Stomach (tissue), 4 donors: ENCODE measurements around the gene KNG1.

Experiments used
- CTCF ChIP-seq, 7 experiments: fragments of 450-650 bp in 4 of 7; fragments of 200-600 bp in 3 of 7; sonication (generic) in 3 of 7; IDR thresholded peaks; one replicate each; pipeline ENCODE4 v1.5.1; 2016 to 2019; ENCODE audit warnings: antibody characterized with exemption in 7 of 7, control low read depth in 2 of 7, mild to moderate bottlenecking in 1 of 7
- POLR2A ChIP-seq, 4 donors: fragments of 450-650 bp; IDR thresholded peaks; one replicate each; pipeline ENCODE4 v1.6.1; 2016; ENCODE audit warnings: antibody characterized with exemption in 4 of 4, control low read depth in 2 of 4, mild to moderate bottlenecking in 1 of 4, moderate library complexity in 1 of 4
- POLR2AphosphoS5 ChIP-seq, 3 donors: sonication (generic); formaldehyde crosslinking; IDR thresholded peaks; one replicate each; pipeline ENCODE4 v1.6.1; 2016; ENCODE audit warnings: antibody characterized with exemption in 3 of 3

GRCh38 chr3:186705882-186706780 is 11.0 kb upstream of the KNG1 start:
- TF ChIP-seq POLR2A (IDR thresholded peaks at IDR 0.05) (no peak), CTCF (IDR thresholded peaks at IDR 0.05) (no peak), POLR2AphosphoS5 (IDR thresholded peaks at IDR 0.05) (no peak)
